OCI-LY1 (cell line): Measurements from ENCODE around the gene BHLHE23.

Source experiments
- H2AFZ ChIP-seq: fragments of 200-600 bp; sonication (generic), shearing (Covaris generic); 2 replicates; pipeline ENCODE4 v1.6.0; 2014; ENCODE audit warnings: antibody characterized with exemption, mild to moderate bottlenecking, low read length
- H3F3A ChIP-seq: fragments of 200-600 bp; sonication (generic), shearing (Covaris generic); 2 replicates; pipeline ENCODE4 v1.6.0; 2014; ENCODE audit warnings: mild to moderate bottlenecking, antibody characterized with exemption, low read length, moderate library complexity; ENCODE audit not compliant: insufficient read depth
- H3K27ac ChIP-seq: fragments of 200-600 bp; sonication (generic); 2 replicates; pipeline ENCODE4 v1.5.1; 2014; ENCODE audit warnings: low read length, mixed run types, mild to moderate bottlenecking, low read depth; ENCODE audit not compliant: poor library complexity, severe bottlenecking
- H3K27me3 ChIP-seq: fragments of 200-600 bp; sonication (generic); 2 replicates; pipeline ENCODE4 v1.6.0; 2014; ENCODE audit warnings: antibody characterized with exemption, mild to moderate bottlenecking, low read length, moderate library complexity; ENCODE audit not compliant: insufficient read depth
- H3K36me3 ChIP-seq: fragments of 200-600 bp; sonication (generic); 2 replicates; pipeline ENCODE4 v1.6.1; 2014; ENCODE audit warnings: mild to moderate bottlenecking, antibody characterized with exemption, low read length, moderate library complexity, mixed read lengths; ENCODE audit not compliant: insufficient read depth
- H3K4me1 ChIP-seq: fragments of 200-600 bp; sonication (generic); 2 replicates; pipeline ENCODE4 v1.5.1; 2014; ENCODE audit warnings: mild to moderate bottlenecking, low read length, moderate library complexity; ENCODE audit not compliant: insufficient read depth, severe bottlenecking
- H3K4me2 ChIP-seq: fragments of 200-600 bp; sonication (generic), shearing (Covaris generic); 2 replicates; pipeline ENCODE4 v1.6.1; 2014; ENCODE audit warnings: low read length
- H3K4me3 ChIP-seq: fragments of 200-600 bp; sonication (generic); 2 replicates; pipeline ENCODE4 v1.5.1; 2014; ENCODE audit warnings: low read length, low read depth, mild to moderate bottlenecking, mixed read lengths; ENCODE audit not compliant: poor library complexity, severe bottlenecking
- H3K79me2 ChIP-seq: fragments of 200-600 bp; shearing (Covaris generic); 2 replicates; pipeline ENCODE4 v1.6.1; 2016; ENCODE audit warnings: mixed run types, low read length, mixed read lengths; ENCODE audit not compliant: insufficient read depth
- H3K9ac ChIP-seq: fragments of 200-600 bp; sonication (generic), shearing (Covaris generic); 2 replicates; pipeline ENCODE4 v1.6.1; 2014; ENCODE audit warnings: mild to moderate bottlenecking, low read length, mixed read lengths
- H3K9me2 ChIP-seq: fragments of 200-600 bp; sonication (generic), shearing (Covaris generic); 2 replicates; pipeline ENCODE4 v1.6.1; 2014; ENCODE audit warnings: low read depth, mild to moderate bottlenecking, low read length, mixed read lengths
- H3K9me3 ChIP-seq: fragments of 200-600 bp; shearing (Covaris generic); 2 replicates; pipeline ENCODE4 v1.6.1; 2014; ENCODE audit warnings: low read length, mixed read lengths
- H4K20me1 ChIP-seq: fragments of 200-600 bp; sonication (generic), shearing (Covaris generic); 2 replicates; pipeline ENCODE4 v1.6.0; 2016; ENCODE audit warnings: mild to moderate bottlenecking, low read length; ENCODE audit not compliant: insufficient read depth
- CTCF ChIP-seq: fragments of 200-600 bp; sonication (generic), shearing (Covaris generic); IDR thresholded peaks from 2 replicates; pipeline ENCODE4 v1.5.1; 2017; ENCODE audit warnings: mild to moderate bottlenecking, antibody characterized with exemption, low read length, moderate library complexity, mixed read lengths
- EZH2 ChIP-seq: fragments of 200-600 bp; sonication (generic), shearing (Covaris generic); IDR thresholded peaks from 2 replicates; pipeline ENCODE4 v1.8.0; 2017; ENCODE audit warnings: borderline replicate concordance, mixed run types, mild to moderate bottlenecking, antibody characterized with exemption, low read length, moderate library complexity, mixed read lengths

Gene BHLHE23

GRCh38 chr20:63049561-63050221 lies 42.9 kb upstream of the BHLHE23 start:
- Histone ChIP-seq H3F3A (no peaks in the 10 kb centered on the region), H3K4me3 (no peak overlapping the region), H3K9me3 (no peaks in the 10 kb centered on the region; the same call in 1 of the 2 replicates), H3K27ac (no peak overlapping the region), H4K20me1 (no peaks in the 10 kb centered on the region), H3K27me3 (peaks cover 9% of the 10 kb centered on the region; the same call in 1 of the 2 replicates), H3K36me3 (no peaks in the 10 kb centered on the region), H3K9me2 (no peaks in the 10 kb centered on the region), H2AFZ (no peak overlapping the region), H3K4me2 (no peak overlapping the region), H3K79me2 (no peaks in the 10 kb centered on the region), H3K9ac (no peak overlapping the region), H3K4me1 (no peaks in the 10 kb centered on the region)
- TF ChIP-seq EZH2 (no peak), CTCF (no peak)

GRCh38 chr20:63049191-63049518 lies 42.4 kb upstream of the BHLHE23 start:
- Histone ChIP-seq H3K9me3 (no peaks in the 10 kb centered on the region; the same call in 1 of the 2 replicates), H2AFZ (no peak overlapping the region), H3K9me2 (no peaks in the 10 kb centered on the region), H3K36me3 (no peaks in the 10 kb centered on the region), H3K27me3 (peaks cover 9% of the 10 kb centered on the region; the same call in 1 of the 2 replicates), H3K79me2 (no peaks in the 10 kb centered on the region), H3K4me1 (no peaks in the 10 kb centered on the region), H3K9ac (no peak overlapping the region), H3F3A (no peaks in the 10 kb centered on the region), H4K20me1 (no peaks in the 10 kb centered on the region), H3K27ac (no peak overlapping the region), H3K4me2 (no peak overlapping the region), H3K4me3 (no peak overlapping the region)
- TF ChIP-seq CTCF (no peak), EZH2 (no peak)

- Histone ChIP-seq H3K9ac (no peak overlapping the region), H3F3A (no peaks in the 10 kb centered on the region), H2AFZ (no peak overlapping the region), H3K9me3 (no peaks in the 10 kb centered on the region; the same call in 1 of the 2 replicates), H3K4me2 (no peak overlapping the region), H3K4me3 (no peak overlapping the region), H3K36me3 (no peaks in the 10 kb centered on the region), H3K79me2 (no peaks in the 10 kb centered on the region), H3K27ac (no peak overlapping the region), H4K20me1 (no peaks in the 10 kb centered on the region), H3K9me2 (no peaks in the 10 kb centered on the region), H3K27me3 (peaks cover 9% of the 10 kb centered on the region; the same call in 1 of the 2 replicates), H3K4me1 (no peaks in the 10 kb centered on the region)
- TF ChIP-seq EZH2, result no peak
Observed at GRCh38 chr20:63048516-63049190, 41.9 kb upstream of the BHLHE23 start.

GRCh38 chr20:63047946-63048345 lies 41.2 kb upstream of the BHLHE23 start:
- H3K4me1 ChIP-seq, result no peaks in the 10 kb centered on the region
- H3K9me3 ChIP-seq, result no peaks in the 10 kb centered on the region; the same call in 1 of the 2 replicates
- no peak overlapping the region for H3K9ac ChIP-seq
- H3K79me2 ChIP-seq, result no peaks in the 10 kb centered on the region
- H3K4me3 ChIP-seq, result no peak overlapping the region
- H3K27ac ChIP-seq, result no peak overlapping the region
- no peaks in the 10 kb centered on the region for H3K9me2 ChIP-seq
- H3F3A ChIP-seq, result no peaks in the 10 kb centered on the region
- TF ChIP-seq EZH2, result no peak
- no peak for TF ChIP-seq CTCF
- H3K4me2 ChIP-seq, result no peak overlapping the region
- peaks cover 9% of the 10 kb centered on the region; the same call in 1 of the 2 replicates for H3K27me3 ChIP-seq
- no peaks in the 10 kb centered on the region for H3K36me3 ChIP-seq
- no peak overlapping the region for H2AFZ ChIP-seq
- no peaks in the 10 kb centered on the region for H4K20me1 ChIP-seq
